ENCODE data around the gene NOVA1.

NOVA1 gene

DNA sequence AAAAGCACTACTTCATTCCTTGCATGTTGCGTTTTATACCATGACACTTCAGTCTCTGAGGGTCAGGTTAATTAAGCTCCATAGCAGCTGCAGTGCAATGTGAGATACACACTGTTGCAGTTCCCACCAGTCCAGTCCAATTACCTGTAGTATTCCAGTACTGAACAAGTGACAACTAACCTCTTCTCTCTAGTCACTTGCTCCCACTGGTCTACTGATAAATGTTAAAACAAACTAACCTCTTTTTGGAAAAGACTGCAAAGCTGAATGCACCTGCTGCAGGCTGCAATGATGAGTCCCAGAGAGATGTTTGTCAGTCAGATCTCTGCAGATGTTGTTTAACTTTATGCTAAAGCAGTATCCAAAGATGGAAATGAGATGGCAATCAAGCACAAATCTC, 7.9 kb downstream of the NOVA1 start:
- no peak for DNase-seq

DNA sequence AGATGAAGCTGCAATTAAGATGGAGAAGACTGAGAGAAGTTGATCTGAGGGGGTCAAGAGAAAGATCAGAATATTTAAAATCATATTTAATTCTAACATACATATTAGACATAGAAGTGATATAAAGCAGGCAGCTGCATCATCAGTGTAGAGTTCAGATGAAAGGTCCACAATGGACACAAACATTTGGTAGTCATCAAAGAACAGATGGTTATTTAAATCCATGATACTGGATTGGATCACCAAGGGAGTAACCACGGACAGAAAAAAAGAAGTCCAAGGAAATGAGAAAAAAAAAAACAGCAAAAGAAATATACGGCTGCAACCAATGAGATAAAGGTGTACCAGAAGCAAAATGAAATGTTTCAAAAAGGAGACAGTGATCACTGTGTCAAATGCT, 20.1 kb downstream of the NOVA1 start:
- no peak for DNase-seq

DNA sequence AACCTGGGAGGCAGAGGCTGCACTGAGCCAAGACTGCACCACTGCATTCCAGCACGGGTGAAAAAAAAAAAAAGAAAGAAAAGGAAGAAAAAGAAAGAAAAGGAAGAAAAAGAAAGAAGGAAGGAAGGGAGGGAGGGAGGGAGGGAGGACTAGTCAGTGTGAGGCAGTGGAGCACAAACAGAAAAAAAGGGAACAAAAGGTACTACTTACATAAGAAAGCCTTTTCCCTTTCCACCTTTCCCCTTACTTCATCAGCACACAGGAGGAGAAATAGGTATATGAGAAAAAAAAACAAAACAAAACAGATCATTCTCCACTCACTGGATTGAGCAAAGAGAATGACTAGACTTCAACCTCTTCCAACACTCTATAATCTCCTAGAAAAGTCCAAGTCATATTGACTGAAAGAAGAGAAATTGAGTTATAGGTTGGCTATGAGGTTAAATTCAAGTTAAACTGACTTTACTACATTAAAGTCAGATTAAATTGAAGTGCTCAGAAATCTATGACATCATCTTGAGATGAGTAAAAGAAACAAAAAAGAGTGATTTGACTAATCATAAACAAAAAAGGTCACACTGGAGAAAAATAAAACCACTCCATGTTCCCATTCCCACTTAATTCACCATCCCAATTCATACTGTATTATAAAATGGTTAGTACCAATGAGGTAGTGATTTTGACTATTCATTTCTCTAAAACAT, 43.6 kb downstream of the NOVA1 start:
- no peak for DNase-seq

DNA sequence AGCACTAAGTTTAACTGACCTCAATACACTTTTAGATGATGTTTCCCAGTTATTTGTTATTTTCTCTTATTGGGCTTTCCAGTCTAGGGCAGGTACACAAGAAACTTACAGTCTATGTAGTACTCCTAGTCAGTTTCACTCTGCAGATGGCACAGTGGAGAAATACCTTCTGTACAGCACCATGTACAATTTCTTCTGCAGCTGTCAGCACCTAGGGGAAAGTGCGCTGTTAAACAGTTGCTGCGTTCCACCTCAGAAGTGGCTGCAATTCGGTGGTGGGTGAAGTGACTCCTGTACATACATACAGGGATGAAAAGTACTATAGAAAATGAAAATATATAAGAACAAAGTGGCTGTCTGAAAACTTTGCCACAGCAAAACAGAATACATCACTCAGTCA, 48.3 kb downstream of the NOVA1 start:
- no peak for DNase-seq

DNA sequence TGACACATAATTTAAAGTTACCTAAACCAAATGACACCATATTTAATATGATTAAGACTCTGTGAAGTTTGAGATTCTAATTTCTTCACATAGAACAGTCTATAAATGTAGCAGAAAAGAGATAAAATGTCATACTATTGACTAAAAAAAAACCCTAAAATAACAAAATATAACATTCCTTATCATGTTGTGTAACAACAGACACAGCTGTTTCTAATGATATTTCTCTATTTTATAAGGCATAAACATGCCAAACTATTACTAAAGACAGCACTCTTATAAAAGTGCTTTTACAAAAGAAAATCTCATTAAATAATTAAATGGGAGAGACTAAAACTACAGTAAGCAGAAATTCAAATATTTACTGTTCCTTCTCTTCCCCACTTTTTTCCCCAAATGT, 49.4 kb downstream of the NOVA1 start:
- no peak for DNase-seq

DNA sequence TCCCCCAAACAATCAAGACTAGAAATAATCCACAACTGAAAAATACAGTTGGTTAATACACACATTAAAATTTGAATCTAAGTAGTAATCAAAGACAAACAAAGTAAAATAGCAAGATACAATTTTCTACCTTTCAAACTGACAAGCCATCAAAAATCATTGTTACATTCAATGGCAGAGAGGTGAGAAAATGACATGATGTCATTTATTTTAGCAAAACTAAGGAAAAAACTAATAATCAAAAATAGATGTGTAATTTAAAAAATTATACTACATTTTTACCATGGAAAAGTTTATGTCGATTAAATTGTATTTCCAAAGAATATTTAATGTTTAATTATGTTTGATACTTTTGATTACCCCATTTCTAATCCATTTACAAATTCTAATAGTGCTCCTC, 59.7 kb downstream of the NOVA1 start:
- no peak for DNase-seq

DNA sequence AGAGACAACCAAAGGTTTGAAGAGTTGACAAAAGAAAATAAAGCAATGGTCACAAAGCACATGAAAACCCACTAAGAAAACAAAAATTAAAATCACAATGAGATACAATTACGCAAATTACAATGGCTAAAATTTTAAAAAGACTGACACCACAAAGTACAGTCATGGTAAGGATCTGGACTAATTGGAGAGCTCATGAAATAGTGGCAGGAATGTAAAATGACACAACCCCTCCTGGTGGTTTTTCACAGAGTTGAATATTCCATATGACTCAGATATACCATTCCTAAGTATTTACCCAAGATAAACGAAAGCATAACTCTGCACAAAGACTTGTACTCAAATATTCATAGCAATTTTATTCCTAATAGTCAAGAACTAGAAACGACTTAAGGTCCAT, 65.9 kb downstream of the NOVA1 start:
- DNase-seq, result no peak

DNA sequence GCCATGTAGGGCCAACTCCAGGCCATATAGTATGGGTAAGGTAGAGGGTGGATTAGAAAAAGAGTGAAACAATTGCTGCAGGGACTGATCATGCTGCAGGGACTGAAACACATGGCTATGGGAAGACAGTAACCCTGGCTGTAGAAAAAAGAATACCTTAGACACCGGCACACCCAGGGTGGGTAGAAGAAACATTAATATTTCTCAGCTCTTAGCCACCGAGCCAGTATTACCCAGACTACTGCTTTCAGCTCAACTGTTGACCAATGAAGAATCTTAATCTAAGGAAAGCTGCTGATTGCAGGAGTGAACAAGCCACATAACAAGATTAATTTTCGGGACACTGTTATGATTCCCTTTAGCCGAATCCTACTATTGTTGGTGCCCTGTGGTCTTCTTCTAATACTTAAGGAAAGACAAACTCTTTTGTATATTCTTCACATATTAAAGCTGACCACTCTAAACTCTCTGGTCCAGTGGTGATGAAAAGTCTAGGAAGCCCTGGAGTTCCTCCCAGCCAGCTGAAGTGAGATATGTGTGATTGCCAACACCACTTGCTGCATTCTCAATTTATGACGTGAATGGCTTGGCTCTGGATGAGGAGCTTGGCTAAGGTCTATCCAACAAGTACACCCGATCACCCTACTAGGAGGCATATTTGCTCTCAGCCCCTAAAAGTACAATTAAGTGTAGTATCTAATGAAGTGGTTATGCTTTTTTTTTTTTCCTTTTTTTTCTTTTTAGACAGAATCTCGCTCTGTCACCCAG, 69.2 kb downstream of the NOVA1 start:
- DNase-seq, result no peak

DNA sequence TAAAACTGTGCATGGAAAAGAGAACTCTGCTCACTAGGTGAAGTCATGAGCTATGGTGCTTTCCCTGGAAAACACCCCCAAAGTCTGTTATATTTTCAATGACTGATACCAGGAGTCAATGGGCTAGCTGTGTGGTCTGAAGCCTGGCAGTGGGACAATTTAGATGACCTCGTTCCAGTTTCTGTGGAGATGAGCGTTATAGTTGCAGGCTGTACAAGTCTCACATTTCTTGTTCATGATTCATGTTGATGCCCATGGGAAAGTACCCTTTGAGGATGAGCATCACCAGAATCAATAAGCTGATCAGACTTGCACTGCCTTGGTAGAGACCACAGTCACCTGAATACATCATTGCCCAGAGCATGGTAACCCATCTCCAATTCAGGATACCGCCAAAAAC, 70.7 kb downstream of the NOVA1 start:
- no peak for DNase-seq

DNA sequence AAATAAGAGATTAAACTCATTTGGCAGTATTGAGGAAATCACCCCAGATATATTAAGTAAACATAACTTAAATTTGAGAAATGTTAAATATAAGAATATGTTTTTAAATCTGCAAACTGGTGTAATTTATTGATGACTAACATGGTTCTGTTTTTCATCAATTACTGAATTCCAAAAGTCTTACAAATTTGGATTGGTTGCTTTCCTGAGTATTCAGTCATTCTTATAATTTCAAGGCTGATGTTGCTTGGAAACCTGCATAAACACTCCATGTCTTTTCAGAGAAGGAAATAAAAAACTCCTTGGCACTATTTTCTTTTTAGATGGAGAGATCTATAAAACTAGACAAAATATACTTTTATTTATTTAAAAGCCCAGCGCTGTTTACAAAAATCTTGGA, 71.7 kb downstream of the NOVA1 start:
- DNase-seq, result no peak

DNA sequence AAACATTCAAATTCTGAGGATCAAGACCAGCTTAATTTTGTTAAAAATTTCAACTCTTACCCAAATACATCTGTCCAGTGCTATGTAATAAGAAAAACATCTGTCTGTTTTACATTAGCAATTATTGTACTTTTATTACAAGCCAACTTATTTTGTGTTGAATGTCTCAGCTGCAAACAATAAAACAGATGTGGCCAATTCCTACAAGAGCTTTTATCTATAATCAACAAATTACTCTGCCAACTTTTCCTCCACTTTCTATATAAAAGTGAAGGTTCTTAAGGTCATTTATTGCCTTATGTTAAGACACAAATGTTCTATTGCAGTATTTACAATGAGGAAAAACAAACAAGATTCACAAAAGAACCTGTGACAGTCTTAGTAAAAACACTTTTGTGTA, 72.7 kb downstream of the NOVA1 start:
- DNase-seq, result no peak

DNA sequence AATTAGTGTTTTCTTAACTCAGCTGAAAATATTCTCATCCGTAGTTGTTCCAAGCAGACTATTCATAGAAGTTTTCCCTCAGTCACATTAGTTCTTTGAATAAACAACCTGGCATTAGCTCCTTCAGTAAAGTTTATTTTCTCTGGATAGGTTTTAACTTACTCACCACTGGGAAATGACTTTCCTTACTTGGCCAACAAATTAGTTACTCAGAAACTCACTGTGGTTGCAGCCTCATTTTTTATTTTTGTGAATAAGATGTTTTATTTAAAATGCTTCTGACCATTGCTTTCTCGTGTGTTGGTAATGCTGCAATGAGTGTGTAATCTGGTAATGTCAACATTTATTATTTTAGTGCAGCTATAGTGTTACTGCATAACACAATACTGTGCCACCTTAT, 74.9 kb downstream of the NOVA1 start:
- DNase-seq, result no peak

DNA sequence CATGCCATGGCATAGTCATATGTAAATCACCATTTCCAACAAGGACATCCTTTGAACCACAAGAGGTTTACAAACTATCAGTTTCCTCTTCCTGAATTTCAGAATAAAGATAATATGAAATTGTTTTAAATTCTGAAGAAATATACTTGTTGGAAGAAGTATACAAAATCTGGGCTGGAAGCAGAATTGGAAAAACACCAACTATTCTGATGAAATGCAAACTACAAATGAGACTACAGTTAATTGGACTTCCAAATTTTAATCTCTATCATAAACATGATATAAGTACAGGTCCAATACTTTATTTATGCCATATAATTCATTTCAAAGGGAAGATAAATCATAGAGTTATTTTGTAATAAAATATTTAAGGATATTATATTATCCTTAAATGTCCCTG, 80.1 kb downstream of the NOVA1 start:
- no peak for DNase-seq

DNA sequence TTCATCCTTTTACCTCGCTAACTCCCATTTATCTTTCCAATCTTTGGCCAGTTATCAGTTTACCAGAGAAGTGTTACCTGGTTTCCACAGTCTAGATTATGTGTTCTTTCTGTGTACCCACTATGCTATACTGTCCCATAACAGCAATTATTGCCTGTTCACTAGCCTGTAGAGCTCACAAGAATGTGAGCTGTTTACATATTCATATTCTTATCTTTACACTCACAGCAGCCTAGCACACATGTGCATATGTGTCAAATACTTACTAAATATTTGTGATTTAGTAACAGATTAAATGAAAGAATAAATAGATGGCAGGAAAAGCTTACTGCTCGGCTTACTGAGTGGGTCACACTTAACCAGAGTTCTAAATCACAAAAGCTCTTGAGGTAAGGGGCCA, 97.8 kb downstream of the NOVA1 start:
- DNase-seq, result no peak

DNA sequence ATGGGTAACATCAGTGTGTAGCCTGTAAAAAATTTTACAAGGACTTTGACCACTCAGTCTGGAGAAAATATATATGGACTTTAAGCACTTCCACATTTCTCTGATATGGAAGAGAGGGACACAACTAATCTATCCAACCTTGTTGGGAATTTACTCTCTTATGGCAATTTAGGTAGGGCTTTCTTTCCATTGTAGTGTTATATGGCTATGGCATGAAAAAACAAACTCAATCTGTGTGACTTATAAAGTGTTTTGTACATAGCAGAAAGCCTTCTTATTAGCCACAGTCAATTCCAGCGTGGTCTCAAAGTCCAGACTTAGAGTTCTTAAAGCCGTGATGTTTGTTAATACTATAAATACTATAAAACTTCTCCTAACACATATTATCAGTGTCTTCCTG, 98.3 kb downstream of the NOVA1 start:
- no peak for DNase-seq

DNA sequence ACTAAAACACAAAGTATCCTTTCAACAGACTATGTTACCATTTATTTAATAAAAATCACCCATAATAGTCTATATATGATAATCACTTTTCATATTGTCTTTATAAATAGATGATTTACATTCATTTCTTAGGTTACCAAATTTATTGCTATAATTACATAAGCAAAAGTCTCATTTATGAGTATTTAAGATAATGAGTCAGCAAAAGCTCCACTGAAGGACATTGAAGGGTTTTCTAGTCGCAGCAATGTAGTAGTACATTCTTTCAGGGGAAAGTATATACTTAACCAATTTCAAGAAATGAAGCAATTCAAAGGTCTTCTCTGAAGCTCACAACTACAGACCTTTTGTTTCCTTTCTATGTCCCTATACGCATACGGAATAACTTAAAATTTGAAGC, 110.9 kb downstream of the NOVA1 start:
- DNase-seq, result no peak

DNA sequence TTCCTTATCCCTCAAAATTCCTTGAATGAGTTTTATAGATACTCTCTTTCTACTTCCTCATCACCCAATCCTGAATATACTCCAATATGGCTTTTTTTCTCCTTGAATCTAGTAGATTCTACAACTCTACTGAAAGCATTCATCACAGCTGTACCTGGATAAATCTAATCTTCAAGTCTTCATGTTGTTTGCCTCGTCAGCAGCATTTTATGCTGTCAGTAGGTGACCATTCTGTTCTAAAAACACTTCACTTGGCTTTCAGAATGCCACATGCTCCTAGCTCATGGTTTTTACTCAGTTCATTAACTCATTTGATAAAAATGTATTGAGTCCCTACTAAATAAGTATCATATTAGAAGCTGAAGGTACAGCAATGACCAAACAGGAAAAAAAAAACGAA, 113.3 kb downstream of the NOVA1 start:
- DNase-seq, result no peak

DNA sequence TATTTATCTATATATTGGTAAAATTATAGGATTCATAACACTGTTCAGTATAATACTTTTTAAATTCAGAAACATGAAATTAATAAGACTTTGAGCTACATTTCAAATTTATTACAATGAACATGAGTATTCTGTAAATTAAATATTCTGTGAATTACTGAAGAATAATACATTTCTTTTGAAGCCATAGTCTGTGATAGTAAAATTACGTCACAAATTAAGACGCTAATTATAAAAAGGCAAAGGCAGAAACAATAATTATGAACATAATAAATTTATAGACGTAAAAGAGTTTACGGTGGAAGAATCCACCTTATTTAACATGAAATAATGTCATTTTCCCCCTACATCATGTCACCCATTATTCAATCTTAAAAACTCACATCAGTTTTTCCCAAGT, 118.9 kb downstream of the NOVA1 start:
- DNase-seq, result no peak

DNA sequence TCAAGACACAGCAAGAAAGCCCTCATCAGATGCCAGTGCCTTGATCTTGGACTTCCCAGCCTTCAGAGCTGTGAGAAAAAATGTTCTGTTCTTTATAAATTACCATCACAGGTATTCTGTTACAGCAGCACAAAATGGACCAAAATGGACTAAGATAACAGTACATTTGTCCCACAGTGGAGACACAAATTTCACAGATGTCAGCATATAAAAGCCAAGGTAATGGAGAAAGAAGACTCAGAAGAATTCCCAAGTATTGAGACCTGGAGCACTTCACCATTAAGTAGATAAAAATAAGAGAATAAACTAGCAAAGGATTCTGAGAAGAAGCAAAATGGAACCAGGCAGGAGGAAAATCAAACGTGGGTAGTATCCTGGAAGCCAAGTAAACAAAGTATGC, 131.0 kb downstream of the NOVA1 start:
- no peak for DNase-seq

DNA sequence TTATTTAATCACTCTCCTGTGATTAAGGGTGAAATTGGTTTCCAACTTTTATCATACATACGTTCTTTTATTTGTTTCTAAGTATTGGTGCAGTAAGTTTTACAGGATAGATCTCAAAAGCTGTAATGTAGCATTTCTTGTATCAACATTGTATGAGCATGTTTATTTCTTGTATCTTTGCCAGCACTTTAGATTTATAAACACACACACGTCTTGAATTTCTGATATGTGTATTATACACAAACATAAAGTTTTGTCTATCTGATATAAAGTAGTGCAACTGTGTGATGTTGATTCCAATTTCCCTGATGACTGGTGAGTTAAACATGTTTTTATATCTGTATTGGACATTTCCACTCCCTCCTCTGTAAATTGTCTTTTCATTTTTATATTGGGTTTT, 134.7 kb downstream of the NOVA1 start:
- no peak for DNase-seq

DNA sequence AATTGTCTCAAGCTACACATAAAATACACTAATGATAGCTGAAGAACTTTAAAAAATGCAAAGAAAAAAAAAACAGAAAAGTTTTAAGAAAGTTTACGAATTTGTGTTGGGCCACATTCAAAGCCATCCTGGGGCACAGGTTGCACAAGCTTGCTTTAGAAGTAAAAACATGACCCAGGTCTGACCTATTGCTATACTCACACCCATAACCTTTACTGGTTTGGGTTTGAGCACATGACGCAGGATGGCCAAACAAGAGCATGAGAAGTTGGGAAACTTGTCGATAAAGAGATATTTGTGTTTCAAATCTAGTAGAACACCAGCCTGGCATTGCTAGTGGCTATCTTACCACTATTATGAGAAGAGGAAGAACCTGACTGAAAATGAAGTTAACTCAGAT, 143.7 kb downstream of the NOVA1 start:
- DNase-seq, result no peak

DNA sequence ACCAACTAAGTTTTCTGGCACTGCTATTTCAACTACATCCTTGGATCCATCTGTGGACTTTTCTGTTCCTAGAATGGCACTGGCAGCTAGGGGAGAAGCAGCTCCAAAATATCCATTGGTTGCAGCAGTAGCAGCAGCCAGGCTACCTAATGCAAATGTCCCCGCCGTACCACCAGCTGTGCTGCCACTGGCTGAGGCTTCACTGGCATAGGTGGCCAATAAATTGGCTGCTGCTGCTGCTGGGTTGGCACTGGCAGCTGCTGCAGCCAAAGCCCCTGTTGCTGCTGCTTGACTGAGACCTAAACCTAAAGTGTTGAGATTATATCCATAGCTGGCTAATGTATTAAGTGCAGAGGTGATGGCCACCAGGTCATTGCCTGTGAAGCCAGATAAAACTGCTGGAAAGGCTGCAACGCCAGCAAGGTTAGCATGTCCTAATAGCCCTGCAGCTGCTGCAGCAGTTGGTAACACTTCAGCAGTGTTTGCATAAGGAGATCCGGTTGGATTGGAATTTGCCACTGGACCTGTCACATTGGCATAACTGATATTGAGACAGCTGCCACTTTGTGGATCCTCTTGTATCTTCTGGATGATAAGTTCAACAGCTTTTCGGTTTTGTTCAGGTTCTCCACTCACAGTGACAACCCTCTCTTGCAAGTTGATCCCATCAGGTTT, 149.5 kb downstream of the NOVA1 start:
- DNase-seq, result peak; percentile 85

DNA sequence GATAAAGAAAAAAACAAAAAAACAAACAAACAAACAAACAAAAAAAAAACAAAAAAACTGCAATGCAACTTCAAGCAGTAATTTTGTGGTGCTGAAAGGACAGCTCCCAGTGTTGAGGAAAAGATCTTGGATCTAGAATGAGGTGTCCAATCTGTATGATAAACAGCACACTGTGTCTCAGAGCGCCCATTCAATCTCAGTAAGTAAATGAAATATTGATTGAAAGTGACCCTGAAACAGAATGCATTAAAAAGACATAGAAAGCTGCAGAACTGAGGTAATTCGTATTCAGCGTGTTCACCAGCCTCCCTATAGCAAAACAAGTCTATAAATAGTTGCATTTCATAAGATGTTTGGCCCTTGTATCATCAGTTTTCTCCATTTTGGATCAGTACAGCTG, 153.0 kb downstream of the NOVA1 start:
- DNase-seq, result no peak

DNA sequence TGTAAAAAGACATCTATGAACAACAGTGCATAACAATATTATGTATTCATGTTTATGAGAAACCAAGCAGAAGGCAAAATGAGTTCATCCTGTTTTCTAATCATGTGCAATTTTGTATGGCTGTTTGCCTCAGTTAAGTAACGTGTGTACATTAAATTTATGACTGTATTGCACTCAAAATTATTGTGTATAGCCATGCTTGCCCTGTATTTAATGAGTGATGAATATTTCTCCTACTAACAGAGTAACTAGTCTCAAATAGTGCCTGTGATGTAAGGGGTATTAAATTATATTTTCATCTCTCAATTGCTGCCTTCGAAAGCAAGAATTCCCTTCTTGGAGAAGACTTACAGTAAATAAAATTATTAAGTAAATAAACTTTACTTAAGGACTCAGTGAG, 154.2 kb downstream of the NOVA1 start:
- no peak for DNase-seq

Data from DMS153 (cell line).